PFSK-1 (cell line): Measurements from ENCODE around the gene CDH26.

Experiments used
- FOXP2 ChIP-seq: optimal IDR thresholded peaks from 2 replicates; pipeline ENCODE3; 2011; ENCODE audit warnings: borderline replicate concordance, control low read depth, inconsistent platforms; ENCODE audit not compliant: insufficient read depth; ENCODE audit errors: extremely low read length, extremely low read depth
- POLR2AphosphoS5 ChIP-seq: IDR thresholded peaks from 2 replicates; pipeline ENCODE4 v1.6.1; 2012; ENCODE audit warnings: low read depth, mild to moderate bottlenecking, control low read depth, low read length, moderate library complexity
- SIN3A ChIP-seq: IDR thresholded peaks from 2 replicates; pipeline ENCODE4 v1.6.1; 2012; ENCODE audit warnings: mild to moderate bottlenecking, low read length, moderate library complexity, borderline replicate concordance; ENCODE audit not compliant: insufficient read depth
- TAF1 ChIP-seq: IDR thresholded peaks from 2 replicates; pipeline ENCODE4 v1.6.1; 2012; ENCODE audit warnings: low read length, control low read depth, borderline replicate concordance; ENCODE audit not compliant: insufficient read depth
- TF ChIP-seq, protein P1 (sequence below), 2 experiments: IDR thresholded peaks; 2 replicates each; pipeline versions ENCODE4 v1.6.1 to v1.8.0; 2011 to 2012; ENCODE audit warnings: low read depth in 2 of 2, low read length in 2 of 2, control low read depth in 1 of 2, inconsistent platforms in 1 of 2, mild to moderate bottlenecking in 1 of 2, moderate library complexity in 1 of 2; ENCODE audit not compliant: insufficient read depth in 1 of 2

The CDH26 gene

GRCh38 chr20:59932616-59933295 lies 25.5 kb upstream of the CDH26 start:
- TF ChIP-seq FOXP2, result no peak
- TF ChIP-seq, protein P1, sequence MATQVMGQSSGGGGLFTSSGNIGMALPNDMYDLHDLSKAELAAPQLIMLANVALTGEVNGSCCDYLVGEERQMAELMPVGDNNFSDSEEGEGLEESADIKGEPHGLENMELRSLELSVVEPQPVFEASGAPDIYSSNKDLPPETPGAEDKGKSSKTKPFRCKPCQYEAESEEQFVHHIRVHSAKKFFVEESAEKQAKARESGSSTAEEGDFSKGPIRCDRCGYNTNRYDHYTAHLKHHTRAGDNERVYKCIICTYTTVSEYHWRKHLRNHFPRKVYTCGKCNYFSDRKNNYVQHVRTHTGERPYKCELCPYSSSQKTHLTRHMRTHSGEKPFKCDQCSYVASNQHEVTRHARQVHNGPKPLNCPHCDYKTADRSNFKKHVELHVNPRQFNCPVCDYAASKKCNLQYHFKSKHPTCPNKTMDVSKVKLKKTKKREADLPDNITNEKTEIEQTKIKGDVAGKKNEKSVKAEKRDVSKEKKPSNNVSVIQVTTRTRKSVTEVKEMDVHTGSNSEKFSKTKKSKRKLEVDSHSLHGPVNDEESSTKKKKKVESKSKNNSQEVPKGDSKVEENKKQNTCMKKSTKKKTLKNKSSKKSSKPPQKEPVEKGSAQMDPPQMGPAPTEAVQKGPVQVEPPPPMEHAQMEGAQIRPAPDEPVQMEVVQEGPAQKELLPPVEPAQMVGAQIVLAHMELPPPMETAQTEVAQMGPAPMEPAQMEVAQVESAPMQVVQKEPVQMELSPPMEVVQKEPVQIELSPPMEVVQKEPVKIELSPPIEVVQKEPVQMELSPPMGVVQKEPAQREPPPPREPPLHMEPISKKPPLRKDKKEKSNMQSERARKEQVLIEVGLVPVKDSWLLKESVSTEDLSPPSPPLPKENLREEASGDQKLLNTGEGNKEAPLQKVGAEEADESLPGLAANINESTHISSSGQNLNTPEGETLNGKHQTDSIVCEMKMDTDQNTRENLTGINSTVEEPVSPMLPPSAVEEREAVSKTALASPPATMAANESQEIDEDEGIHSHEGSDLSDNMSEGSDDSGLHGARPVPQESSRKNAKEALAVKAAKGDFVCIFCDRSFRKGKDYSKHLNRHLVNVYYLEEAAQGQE (IDR thresholded peaks at IDR 0.05; ENCODE audit: insufficient read depth in 1 of 2, low read depth in 2 of 2, low read length in 2 of 2), result no peak
- TF ChIP-seq SIN3A, result no peak
- TF ChIP-seq POLR2AphosphoS5, result no peak
- no peak for TF ChIP-seq TAF1

- TF ChIP-seq SIN3A (no peak), POLR2AphosphoS5 (no peak), FOXP2 (no peak), TAF1 (no peak)
- TF ChIP-seq, protein P1 (IDR thresholded peaks at IDR 0.05; ENCODE audit: insufficient read depth in 1 of 2, low read depth in 2 of 2, low read length in 2 of 2), result no peak
Measured at GRCh38 chr20:59933296-59933848, 24.9 kb upstream of the CDH26 start, which contains the start of gene SYCP2. SYCP2 (minus strand) TSS chr20:59933637; CDS start chr20:59922413, 11,224 bp downstream.

DNA sequence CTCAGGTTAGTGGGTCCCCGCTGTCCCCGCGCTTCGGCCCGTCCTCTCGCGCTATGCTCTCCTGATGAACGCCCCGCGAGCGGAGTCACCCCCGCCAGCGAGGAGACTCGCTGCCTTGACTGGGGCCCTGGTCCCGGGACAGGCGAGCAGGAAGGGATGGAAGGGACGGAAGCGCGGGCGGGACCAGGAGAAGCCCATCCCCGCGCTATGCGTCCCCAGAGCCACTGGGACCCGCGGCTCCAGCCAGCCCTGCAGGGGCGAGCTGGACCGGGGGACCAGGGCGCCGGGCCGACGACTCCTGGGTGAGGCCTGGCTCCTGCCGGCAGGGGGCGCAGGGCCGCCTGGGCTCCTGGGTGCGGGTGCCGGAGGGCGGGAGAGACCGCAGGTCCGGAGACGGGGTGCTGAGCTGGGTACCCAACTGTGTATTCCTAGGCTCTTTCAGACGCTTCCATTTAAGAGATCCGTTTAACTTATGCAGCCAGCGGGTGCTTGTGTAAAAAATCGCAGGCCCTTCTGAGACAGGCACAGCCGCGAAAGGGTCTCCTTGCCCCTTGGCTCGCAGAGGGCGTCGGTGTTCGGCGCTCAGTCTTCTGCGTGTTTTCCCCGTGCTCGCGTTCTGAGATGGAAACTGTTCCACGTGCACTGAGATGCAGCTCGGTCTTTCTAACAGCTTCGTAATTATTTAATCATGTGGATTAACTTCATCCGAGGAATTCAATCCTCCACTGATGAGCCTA lies 24.2 kb upstream of the CDH26 start:
- TF ChIP-seq, protein P1 (IDR thresholded peaks at IDR 0.05; ENCODE audit: insufficient read depth in 1 of 2, low read depth in 2 of 2, low read length in 2 of 2), result no peak
- TF ChIP-seq TAF1, result no peak
- TF ChIP-seq POLR2AphosphoS5, result no peak
- TF ChIP-seq SIN3A, result no peak
- TF ChIP-seq FOXP2, result no peak

- TF ChIP-seq FOXP2 (no peak), TAF1 (no peak), POLR2AphosphoS5 (no peak), SIN3A (no peak)
- TF ChIP-seq, protein P1 (IDR thresholded peaks at IDR 0.05; ENCODE audit: insufficient read depth in 1 of 2, low read depth in 2 of 2, low read length in 2 of 2), result no peak
Measured at GRCh38 chr20:59935457-59936185, 22.6 kb upstream of the CDH26 start.
